A549 treated with AZD2906 at 1 μM for 4 hours (cell line): ENCODE results near the gene ATXN2. TPM values are rescaled to one million over a fixed set of nuclear protein-coding genes. Genes with fewer than 3 reads are reported as not detected.

ENCODE experiments used
- total RNA-seq: library from RNA; stranded (reverse); fragments of 200-300 nt; extraction: Qiagen RNA extraction; gene quantifications from 5 replicates; pipeline ENCODE4 v1.2.3, GENCODE V29; 2022

Gene ATXN2, protein sequence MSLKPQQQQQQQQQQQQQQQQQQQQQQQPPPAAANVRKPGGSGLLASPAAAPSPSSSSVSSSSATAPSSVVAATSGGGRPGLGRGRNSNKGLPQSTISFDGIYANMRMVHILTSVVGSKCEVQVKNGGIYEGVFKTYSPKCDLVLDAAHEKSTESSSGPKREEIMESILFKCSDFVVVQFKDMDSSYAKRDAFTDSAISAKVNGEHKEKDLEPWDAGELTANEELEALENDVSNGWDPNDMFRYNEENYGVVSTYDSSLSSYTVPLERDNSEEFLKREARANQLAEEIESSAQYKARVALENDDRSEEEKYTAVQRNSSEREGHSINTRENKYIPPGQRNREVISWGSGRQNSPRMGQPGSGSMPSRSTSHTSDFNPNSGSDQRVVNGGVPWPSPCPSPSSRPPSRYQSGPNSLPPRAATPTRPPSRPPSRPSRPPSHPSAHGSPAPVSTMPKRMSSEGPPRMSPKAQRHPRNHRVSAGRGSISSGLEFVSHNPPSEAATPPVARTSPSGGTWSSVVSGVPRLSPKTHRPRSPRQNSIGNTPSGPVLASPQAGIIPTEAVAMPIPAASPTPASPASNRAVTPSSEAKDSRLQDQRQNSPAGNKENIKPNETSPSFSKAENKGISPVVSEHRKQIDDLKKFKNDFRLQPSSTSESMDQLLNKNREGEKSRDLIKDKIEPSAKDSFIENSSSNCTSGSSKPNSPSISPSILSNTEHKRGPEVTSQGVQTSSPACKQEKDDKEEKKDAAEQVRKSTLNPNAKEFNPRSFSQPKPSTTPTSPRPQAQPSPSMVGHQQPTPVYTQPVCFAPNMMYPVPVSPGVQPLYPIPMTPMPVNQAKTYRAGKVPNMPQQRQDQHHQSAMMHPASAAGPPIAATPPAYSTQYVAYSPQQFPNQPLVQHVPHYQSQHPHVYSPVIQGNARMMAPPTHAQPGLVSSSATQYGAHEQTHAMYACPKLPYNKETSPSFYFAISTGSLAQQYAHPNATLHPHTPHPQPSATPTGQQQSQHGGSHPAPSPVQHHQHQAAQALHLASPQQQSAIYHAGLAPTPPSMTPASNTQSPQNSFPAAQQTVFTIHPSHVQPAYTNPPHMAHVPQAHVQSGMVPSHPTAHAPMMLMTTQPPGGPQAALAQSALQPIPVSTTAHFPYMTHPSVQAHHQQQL
- total RNA-seq: 42.6 to 54.6 TPM (median 52.5 TPM) in 5 replicates

DNA sequence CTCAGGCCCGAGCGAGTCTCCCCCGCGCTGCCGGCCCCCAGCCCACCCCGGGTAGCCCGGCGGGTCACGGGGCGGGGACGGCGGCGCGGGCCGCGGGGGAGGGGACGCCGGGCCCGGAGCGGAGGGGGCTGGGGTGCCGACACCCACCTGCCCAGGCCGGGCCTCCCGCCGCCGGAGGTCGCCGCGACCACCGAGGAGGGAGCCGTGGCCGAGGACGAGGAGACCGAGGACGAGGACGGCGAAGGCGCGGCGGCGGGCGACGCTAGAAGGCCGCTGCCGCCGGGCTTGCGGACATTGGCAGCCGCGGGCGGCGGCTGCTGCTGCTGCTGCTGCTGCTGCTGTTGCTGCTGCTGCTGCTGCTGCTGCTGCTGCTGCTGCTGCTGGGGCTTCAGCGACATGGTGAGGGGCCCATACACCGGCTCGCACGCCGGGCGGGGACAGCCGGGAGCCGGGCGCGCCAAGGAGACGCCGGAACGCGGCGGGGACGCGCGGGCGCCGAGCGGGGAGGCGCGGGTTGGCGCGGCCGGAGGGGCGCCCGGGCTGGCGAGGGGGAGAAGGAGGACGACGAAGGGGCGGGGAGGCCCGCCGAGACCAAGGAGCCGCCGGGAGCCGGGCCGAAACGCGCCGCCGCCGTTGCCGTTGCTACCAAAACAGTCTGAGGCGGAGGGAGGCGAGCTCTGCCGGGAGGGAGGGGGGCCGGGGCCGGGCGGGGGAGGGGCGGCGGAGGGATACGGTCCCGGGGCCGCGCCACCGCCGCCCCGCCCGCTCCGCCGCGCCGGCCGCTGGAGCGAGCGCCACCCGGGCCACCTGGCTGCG lies at the start of gene ATXN2:
Gene ATXN2, minus strand, starts transcription at position 679 of the 816 bp plus-strand sequence. Its CDS starts 281 bp downstream, at position 398.

GRCh38 chr12:111405859-111406473 lies 193.1 kb downstream of the ATXN2 start, which contains the start of gene SH2B3:
Gene SH2B3, plus strand, starts transcription at chr12:111405923. Its CDS starts 12,223 bp downstream, at chr12:111418146.

Other genes with a start within 250 kb of the ATXN2 start
- 8.3 to 9.9 TPM (median 9.0 TPM) in 5 replicates for gene PHETA1, start 230.2 kb downstream of the ATXN2 start, total RNA-seq
- 4.6 to 5.4 TPM (median 4.6 TPM) in 5 replicates for gene SH2B3, start 193.4 kb downstream of the ATXN2 start, total RNA-seq
- 12.1 to 13.5 TPM (median 12.4 TPM) in 5 replicates for gene BRAP, start 86.6 kb upstream of the ATXN2 start, total RNA-seq
- 8.4 to 10.8 TPM (median 8.6 TPM) in 5 replicates for gene ACAD10, start 86.7 kb upstream of the ATXN2 start, total RNA-seq
- 71.0 to 93.5 TPM (median 89.7 TPM) in 5 replicates for gene ALDH2, start 167.6 kb upstream of the ATXN2 start, total RNA-seq
- gene MAPKAPK5, start 242.9 kb upstream of the ATXN2 start, total RNA-seq: 53.8 to 60.4 TPM (median 59.2 TPM) in 5 replicates